Ascending aorta (tissue), 2 donors: Measurements from ENCODE around the gene NUDT2. TPM values are rescaled to one million over a fixed set of nuclear protein-coding genes. Genes with fewer than 3 reads are reported as not detected.

ENCODE experiments used
- DNase-seq, 2 donors: peaks; one replicate each; pipeline ENCODE4 v3.0.0-alpha.2; 2019; ENCODE audit warnings: low spot score in 2 of 2
- H3K27ac ChIP-seq, 2 donors: fragments of 200-600 bp; sonication (generic); one replicate each; pipeline ENCODE4 v1.5.1; 2016 to 2017; ENCODE audit warnings: mild to moderate bottlenecking in 1 of 2
- H3K27me3 ChIP-seq: fragments of 200-600 bp; sonication (generic); one replicate; pipeline ENCODE4 v1.5.1; 2017
- H3K36me3 ChIP-seq, 2 donors: fragments of 200-600 bp; sonication (generic); one replicate each; pipeline ENCODE4 v1.5.1; 2016
- H3K4me1 ChIP-seq, 2 donors: fragments of 200-600 bp; sonication (generic); one replicate each; pipeline ENCODE4 v1.5.1; 2016 to 2017; ENCODE audit warnings: mild to moderate bottlenecking in 1 of 2
- H3K4me3 ChIP-seq, 2 donors: fragments of 200-600 bp; sonication (generic); one replicate each; pipeline ENCODE4 v1.5.1; 2016 to 2017; ENCODE audit warnings: mild to moderate bottlenecking in 1 of 2
- H3K9me3 ChIP-seq, 2 donors: fragments of 200-600 bp; sonication (generic); one replicate each; pipeline ENCODE4 v1.5.1; 2016
- CTCF ChIP-seq, 3 experiments: fragments of 200-600 bp in 2 of 3; fragments of 450-650 bp in 1 of 3; sonication (generic) in 2 of 3; IDR thresholded peaks; one replicate each; pipeline ENCODE4 v1.5.1; 2016 to 2019; ENCODE audit warnings: antibody characterized with exemption in 3 of 3, mild to moderate bottlenecking in 1 of 3, moderate library complexity in 1 of 3
- intact Hi-C: fragments of 100-400 bp; cut with DNase I; formaldehyde crosslinking; loops from one replicate; pipeline ENCODE4 v1.15.1; 2023
- total RNA-seq: library from RNA; depleted of rRNA; stranded (reverse); fragments of >200 nt; gene quantifications from one replicate; pipeline ENCODE4 v1.1.0, GENCODE V29; 2016

Gene NUDT2
- total RNA-seq, 1 donor from 2014 or later: not detected

- Histone ChIP-seq H3K36me3 (peaks cover 0 to 9% of the 10 kb centered on the region in 2 donors), H3K9me3 (no peaks in the 10 kb centered on the region), H3K27ac (peak within 1 kb of the TSS; percentile 74 to 78), H3K27me3 (no peaks in the 10 kb centered on the region), H3K4me3 (peak within 1 kb of the TSS; percentile 85 to 86), H3K4me1 (peaks cover 7 to 16% of the 10 kb centered on the region in 2 donors)
- intact Hi-C loops: loop anchor here (2.0 to 5.0 kb wide), 3 partner anchors 82 to 198 kb away; partner anchors contain the start of genes DNAI1, FAM219A and UBAP1
- TF ChIP-seq CTCF (IDR thresholded peaks at IDR 0.05): no peak
- DNase-seq: peak; percentile 88 to 97
Observed at GRCh38 chr9:34376596-34377403, 47.4 kb downstream of the NUDT2 start, which contains the start of gene MYORG. Gene MYORG (minus strand): TSS chr9:34376898. CDS start chr9:34372943, 3,955 bp downstream.

GRCh38 chr9:34377404-34377746, 48.0 kb downstream of the NUDT2 start:
- Histone ChIP-seq H3K36me3 (peaks cover 0 to 3% of the 10 kb centered on the region in 2 donors), H3K4me3 (peak overlapping the region; percentile 85 to 86), H3K27ac (peak overlapping the region; percentile 74 to 78), H3K27me3 (no peaks in the 10 kb centered on the region), H3K4me1 (peaks cover 7 to 16% of the 10 kb centered on the region in 2 donors), H3K9me3 (no peaks in the 10 kb centered on the region)
- no peak for DNase-seq
- intact Hi-C loops: loop anchor here (2.0 to 5.0 kb wide), 3 partner anchors 81 to 199 kb away; partner anchors contain the start of genes DNAI1, FAM219A and UBAP1
- TF ChIP-seq CTCF (IDR thresholded peaks at IDR 0.05): no peak

GRCh38 chr9:34378376-34379060, 49.1 kb downstream of the NUDT2 start:
- DNase-seq: no peak
- peaks cover 7 to 16% of the 10 kb centered on the region in 2 donors for H3K4me1 ChIP-seq
- H3K27me3 ChIP-seq: no peaks in the 10 kb centered on the region
- H3K4me3 ChIP-seq: no peak overlapping the region
- no peak overlapping the region for H3K27ac ChIP-seq
- TF ChIP-seq CTCF (IDR thresholded peaks at IDR 0.05): no peak
- H3K36me3 ChIP-seq: no peaks in the 10 kb centered on the region
- intact Hi-C loops: loop anchor here (1.0 to 5.0 kb wide), 2 partner anchors 46 to 126 kb away; no protein-coding TSS in a partner anchor
- H3K9me3 ChIP-seq: no peaks in the 10 kb centered on the region

- H3K4me3 ChIP-seq: peak overlapping the region; percentile 14 to 62
- peaks cover 7 to 16% of the 10 kb centered on the region in 2 donors for H3K4me1 ChIP-seq
- H3K27me3 ChIP-seq: no peaks in the 10 kb centered on the region
- no peaks in the 10 kb centered on the region for H3K9me3 ChIP-seq
- no peak overlapping the region for H3K27ac ChIP-seq
- peak; percentile 72 to 94 for DNase-seq
- H3K36me3 ChIP-seq: no peaks in the 10 kb centered on the region
- intact Hi-C loops: loop anchor here (1.0 to 5.0 kb wide), 3 partner anchors 47 to 253 kb away; partner anchors contain the start of gene DCAF12
- TF ChIP-seq CTCF (IDR thresholded peaks at IDR 0.05): peak; percentile 96 to 99 (median 97)
Observed at GRCh38 chr9:34379334-34380033, 50.1 kb downstream of the NUDT2 start.

- Histone ChIP-seq H3K36me3 (no peaks in the 10 kb centered on the region), H3K4me3 (peak overlapping the region; percentile 14 to 62), H3K27me3 (no peaks in the 10 kb centered on the region), H3K9me3 (no peaks in the 10 kb centered on the region), H3K27ac (no peak overlapping the region), H3K4me1 (peaks cover 7 to 16% of the 10 kb centered on the region in 2 donors)
- TF ChIP-seq CTCF (IDR thresholded peaks at IDR 0.05): no peak
- DNase-seq: no peak
- intact Hi-C loops: loop anchor here (1.0 kb wide), 1 partner anchor 254 kb away; the partner anchor contains the start of gene DCAF12
Observed at GRCh38 chr9:34380034-34380510, 50.7 kb downstream of the NUDT2 start.
